NB4 (cell line): ENCODE measurements around the gene TRDMT1.
A peak's percentile ranks its signal among the peaks of the same experiment; 100 is the strongest.

Experiments used
- DNase-seq: peaks from one replicate; pipeline ENCODE4 v3.0.0; 2010; ENCODE audit warnings: low read depth
- H3K4me3 ChIP-seq: one replicate; pipeline ENCODE4 v1.5.1; 2011; ENCODE audit warnings: mild to moderate bottlenecking, low read depth, low read length, moderate library complexity
- MAX ChIP-seq: IDR thresholded peaks from 2 replicates; pipeline ENCODE4 v1.6.1; 2011; ENCODE audit warnings: low read depth, low read length
- MYC ChIP-seq: IDR thresholded peaks from 2 replicates; pipeline ENCODE4 v1.6.1; 2011; ENCODE audit warnings: low read depth, low read length
- POLR2A ChIP-seq: IDR thresholded peaks from 2 replicates; pipeline ENCODE4 v1.6.1; 2011; ENCODE audit warnings: mild to moderate bottlenecking; ENCODE audit not compliant: insufficient read length; ENCODE audit errors: extremely low read depth
- TF ChIP-seq, protein P1 (sequence below): IDR thresholded peaks from one replicate; pipeline ENCODE4 v1.5.1; 2012; ENCODE audit warnings: low read depth, low read length

The TRDMT1 gene

GRCh38 chr10:17234431-17234945 is 33.0 kb upstream of the TRDMT1 start:
- no peak for DNase-seq
- TF ChIP-seq POLR2A, result no peak
- TF ChIP-seq, protein P1, sequence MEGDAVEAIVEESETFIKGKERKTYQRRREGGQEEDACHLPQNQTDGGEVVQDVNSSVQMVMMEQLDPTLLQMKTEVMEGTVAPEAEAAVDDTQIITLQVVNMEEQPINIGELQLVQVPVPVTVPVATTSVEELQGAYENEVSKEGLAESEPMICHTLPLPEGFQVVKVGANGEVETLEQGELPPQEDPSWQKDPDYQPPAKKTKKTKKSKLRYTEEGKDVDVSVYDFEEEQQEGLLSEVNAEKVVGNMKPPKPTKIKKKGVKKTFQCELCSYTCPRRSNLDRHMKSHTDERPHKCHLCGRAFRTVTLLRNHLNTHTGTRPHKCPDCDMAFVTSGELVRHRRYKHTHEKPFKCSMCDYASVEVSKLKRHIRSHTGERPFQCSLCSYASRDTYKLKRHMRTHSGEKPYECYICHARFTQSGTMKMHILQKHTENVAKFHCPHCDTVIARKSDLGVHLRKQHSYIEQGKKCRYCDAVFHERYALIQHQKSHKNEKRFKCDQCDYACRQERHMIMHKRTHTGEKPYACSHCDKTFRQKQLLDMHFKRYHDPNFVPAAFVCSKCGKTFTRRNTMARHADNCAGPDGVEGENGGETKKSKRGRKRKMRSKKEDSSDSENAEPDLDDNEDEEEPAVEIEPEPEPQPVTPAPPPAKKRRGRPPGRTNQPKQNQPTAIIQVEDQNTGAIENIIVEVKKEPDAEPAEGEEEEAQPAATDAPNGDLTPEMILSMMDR, result no peak
- TF ChIP-seq MAX, result no peak
- no peak for TF ChIP-seq MYC
- H3K4me3 ChIP-seq, result no peak overlapping the region

DNA sequence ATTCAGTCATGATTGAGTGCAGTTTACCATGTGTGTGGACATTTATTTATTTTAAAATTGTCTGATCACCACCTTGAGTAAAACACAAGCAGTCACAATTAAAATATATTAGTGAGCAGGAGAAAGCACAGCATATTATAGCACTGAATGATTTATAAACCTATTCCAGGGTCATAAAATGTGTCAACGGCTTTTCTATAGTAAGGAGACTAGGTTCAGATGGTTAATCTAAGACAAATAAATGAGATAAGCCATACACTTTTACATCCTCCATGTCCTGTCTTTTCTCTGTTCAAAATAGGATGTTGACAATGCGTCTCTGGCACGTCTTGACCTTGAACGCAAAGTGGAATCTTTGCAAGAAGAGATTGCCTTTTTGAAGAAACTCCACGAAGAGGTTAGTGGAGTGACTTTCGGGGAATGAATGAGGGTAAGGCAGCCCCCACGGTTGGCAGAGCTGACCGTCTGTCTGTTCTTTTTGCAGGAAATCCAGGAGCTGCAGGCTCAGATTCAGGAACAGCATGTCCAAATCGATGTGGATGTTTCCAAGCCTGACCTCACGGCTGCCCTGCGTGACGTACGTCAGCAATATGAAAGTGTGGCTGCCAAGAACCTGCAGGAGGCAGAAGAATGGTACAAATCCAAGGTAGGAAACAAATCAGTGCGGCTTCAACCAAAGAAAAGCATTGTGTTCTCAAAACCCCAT is 32.0 kb upstream of the TRDMT1 start:
- no peak overlapping the region for H3K4me3 ChIP-seq
- no peak for DNase-seq
- TF ChIP-seq POLR2A (no peak), MYC (no peak), MAX (no peak)
- TF ChIP-seq, protein P1, result no peak

DNA sequence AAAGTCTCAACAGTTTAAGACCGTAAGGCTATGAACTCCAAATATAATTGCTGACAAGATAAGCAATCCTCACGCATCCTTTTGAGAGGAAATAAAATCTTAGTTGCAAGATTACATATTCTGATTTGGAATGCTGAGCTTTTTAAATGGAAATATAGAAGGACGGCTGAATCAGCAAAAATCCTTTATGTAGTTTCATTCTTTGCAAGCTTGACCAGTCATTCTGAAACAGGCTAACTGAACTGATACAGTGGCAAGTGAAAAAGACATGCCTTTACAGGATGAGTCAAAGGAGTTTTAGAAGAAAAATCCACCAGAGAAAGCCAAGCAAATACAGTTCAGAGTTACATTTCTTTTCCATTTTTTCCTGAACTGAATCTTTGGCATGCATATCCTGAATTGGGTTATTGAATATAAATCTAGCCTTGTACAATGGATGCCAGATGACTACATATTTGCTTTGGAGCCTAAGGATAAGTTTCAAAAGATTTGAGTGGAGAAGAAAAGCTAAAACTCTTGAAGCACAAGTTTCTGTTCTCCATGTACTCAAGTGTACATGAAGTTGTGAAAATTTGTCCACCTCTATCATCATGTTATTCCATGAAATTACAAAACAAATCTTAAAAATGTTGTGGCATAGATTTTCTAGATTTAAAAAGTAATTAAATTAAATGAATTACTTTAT is 30.9 kb upstream of the TRDMT1 start:
- TF ChIP-seq POLR2A (no peak), MYC (no peak), MAX (no peak)
- TF ChIP-seq, protein P1, result no peak
- no peak for DNase-seq
- H3K4me3 ChIP-seq, result peak overlapping the region; percentile 87

- DNase-seq, result no peak
- peak overlapping the region; percentile 87 for H3K4me3 ChIP-seq
- TF ChIP-seq POLR2A (no peak), MYC (no peak), MAX (no peak)
- TF ChIP-seq, protein P1, result no peak
Observed at GRCh38 chr10:17231788-17232187, 30.3 kb upstream of the TRDMT1 start.

GRCh38 chr10:17229967-17230682 is 28.7 kb upstream of the TRDMT1 start:
- TF ChIP-seq MYC (peak; percentile 42), MAX (peak; percentile 26)
- TF ChIP-seq, protein P1, result no peak
- peak overlapping the region; percentile 87 for H3K4me3 ChIP-seq
- DNase-seq, result peak; percentile 89
